RWPE2 (cell line): ENCODE measurements around the gene BAG5.
A peak's percentile ranks its signal among the peaks of the same experiment; 100 is the strongest.

ENCODE experiments used
- ATAC-seq: fragments of 200-7000 bp; cut with Tn5 transposase; 3 replicates; pipeline ENCODE4 v1.9.1; 2021; ENCODE audit warnings: low read depth
- DNase-seq: peaks from one replicate; pipeline ENCODE4 v3.0.0-alpha.2; 2020; ENCODE audit warnings: low spot score
- H3K27ac ChIP-seq: fragments of 450-650 bp; 2 replicates; pipeline ENCODE4 v1.5.1; 2017; ENCODE audit warnings: mild to moderate bottlenecking; ENCODE audit not compliant: poor library complexity, severe bottlenecking
- H3K27me3 ChIP-seq: fragments of 250-450 bp; sonication (Bioruptor Pico); 2 replicates; pipeline ENCODE4 v1.5.1; 2021; ENCODE audit warnings: mild to moderate bottlenecking, moderate library complexity; ENCODE audit not compliant: insufficient read depth, poor library complexity, severe bottlenecking
- H3K36me3 ChIP-seq: fragments of 250-450 bp; sonication (Bioruptor Pico); 2 replicates; pipeline ENCODE4 v1.5.1; 2020; ENCODE audit warnings: low read depth, mild to moderate bottlenecking, moderate library complexity
- H3K4me1 ChIP-seq: fragments of 250-450 bp; sonication (Bioruptor Pico); 2 replicates; pipeline ENCODE4 v1.5.1; 2021; ENCODE audit warnings: mild to moderate bottlenecking, moderate library complexity; ENCODE audit not compliant: insufficient read depth, poor library complexity, severe bottlenecking
- H3K4me3 ChIP-seq: fragments of 250-450 bp; sonication (Bioruptor Pico); 2 replicates; pipeline ENCODE4 v1.5.1; 2021; ENCODE audit warnings: mild to moderate bottlenecking, moderate library complexity; ENCODE audit not compliant: severe bottlenecking
- H3K9me3 ChIP-seq: fragments of 250-450 bp; sonication (Bioruptor Pico); 2 replicates; pipeline ENCODE4 v1.5.1; 2021; ENCODE audit warnings: mild to moderate bottlenecking, moderate library complexity; ENCODE audit not compliant: severe bottlenecking
- CTCF ChIP-seq: fragments of 450-650 bp; IDR thresholded peaks from one replicate; pipeline ENCODE4 v1.5.1; 2017; ENCODE audit warnings: mild to moderate bottlenecking, moderate library complexity; ENCODE audit not compliant: poor library complexity, severe bottlenecking

Gene BAG5

GRCh38 chr14:103584326-103584915 is 22.0 kb upstream of the BAG5 start:
- ATAC-seq, result no peak

GRCh38 chr14:103581954-103582703 is 19.7 kb upstream of the BAG5 start:
- DNase-seq (peak; percentile 89), ATAC-seq (peak; percentile 88)
- Histone ChIP-seq H3K9me3 (no peaks in the 10 kb centered on the region), H3K4me3 (no peak overlapping the region), H3K27me3 (no peaks in the 10 kb centered on the region), H3K36me3 (peaks cover 35% of the 10 kb centered on the region), H3K27ac (peak overlapping the region; percentile 50), H3K4me1 (peaks cover 14% of the 10 kb centered on the region)
- TF ChIP-seq CTCF, result no peak

More at GRCh38 chr14:103584326-103584915, 22.0 kb upstream of the BAG5 start:
- no peak for TF ChIP-seq CTCF
- H3K36me3 ChIP-seq, result peaks cover 44% of the 10 kb centered on the region
- no peak overlapping the region for H3K4me3 ChIP-seq
- no peak for DNase-seq
- H3K27me3 ChIP-seq, result no peaks in the 10 kb centered on the region
- H3K27ac ChIP-seq, result no peak overlapping the region
- H3K9me3 ChIP-seq, result no peaks in the 10 kb centered on the region
- peaks cover 13% of the 10 kb centered on the region for H3K4me1 ChIP-seq

- peaks cover 35% of the 10 kb centered on the region for H3K36me3 ChIP-seq
- no peak for TF ChIP-seq CTCF
Observed at GRCh38 chr14:103581206-103581605, 18.7 kb upstream of the BAG5 start.

GRCh38 chr14:103578401-103579075 is 16.1 kb upstream of the BAG5 start:
- Histone ChIP-seq H3K4me3 (no peak overlapping the region), H3K27ac (no peak overlapping the region), H3K4me1 (peaks cover 26% of the 10 kb centered on the region), H3K9me3 (no peaks in the 10 kb centered on the region), H3K27me3 (no peaks in the 10 kb centered on the region), H3K36me3 (peaks cover 49% of the 10 kb centered on the region)
- TF ChIP-seq CTCF, result no peak
- no peak for ATAC-seq
- DNase-seq, result no peak

More at GRCh38 chr14:103581206-103581605, 18.7 kb upstream of the BAG5 start:
- Histone ChIP-seq H3K27me3 (no peaks in the 10 kb centered on the region), H3K27ac (peak overlapping the region; percentile 50), H3K4me1 (peaks cover 23% of the 10 kb centered on the region), H3K9me3 (no peaks in the 10 kb centered on the region), H3K4me3 (no peak overlapping the region)
- DNase-seq (no peak), ATAC-seq (no peak)
